GM20431 (cell line): ENCODE results near the gene CYP1A2.

ENCODE experiments used
- in situ Hi-C: fragments of 300-500 bp; cut with MseI, MboI; formaldehyde crosslinking; loops from one replicate; pipeline ENCODE4 v1.15.0; 2020; ENCODE audit warnings: low sequenced_read_pairs; ENCODE audit not compliant: unreplicated experiment

CYP1A2 gene

DNA sequence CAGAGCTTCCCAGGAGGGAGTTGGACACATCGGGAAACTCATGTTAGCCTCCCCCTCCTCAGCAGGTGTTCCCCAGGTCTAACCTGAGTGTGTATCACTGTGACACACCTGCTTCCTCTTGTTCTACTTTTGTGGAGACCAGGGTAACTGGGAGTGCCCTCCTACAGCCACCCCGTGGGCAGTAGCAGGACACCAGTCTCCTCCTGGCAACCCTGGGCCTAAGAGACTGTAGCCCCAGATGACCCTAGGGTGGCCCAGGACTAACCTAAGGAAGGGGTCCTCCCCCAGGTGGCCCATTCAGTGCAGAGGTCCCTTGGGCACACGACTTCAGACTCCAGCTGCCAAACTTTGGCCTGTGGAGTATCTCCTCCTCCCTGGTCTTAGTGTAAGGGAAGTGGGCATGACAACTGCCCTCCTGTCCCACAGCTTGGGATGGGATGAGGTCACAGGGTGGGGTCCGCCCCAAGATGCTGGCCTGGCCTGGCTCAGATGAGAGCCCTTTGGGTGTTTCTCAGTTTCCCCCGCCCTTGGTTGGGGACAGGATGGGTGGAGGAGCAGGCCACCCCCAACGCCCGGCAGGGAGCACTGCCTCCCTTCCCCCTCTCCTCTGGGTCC is 38.0 kb downstream of the CYP1A2 start:
- in situ Hi-C loops: no loop called here

DNA sequence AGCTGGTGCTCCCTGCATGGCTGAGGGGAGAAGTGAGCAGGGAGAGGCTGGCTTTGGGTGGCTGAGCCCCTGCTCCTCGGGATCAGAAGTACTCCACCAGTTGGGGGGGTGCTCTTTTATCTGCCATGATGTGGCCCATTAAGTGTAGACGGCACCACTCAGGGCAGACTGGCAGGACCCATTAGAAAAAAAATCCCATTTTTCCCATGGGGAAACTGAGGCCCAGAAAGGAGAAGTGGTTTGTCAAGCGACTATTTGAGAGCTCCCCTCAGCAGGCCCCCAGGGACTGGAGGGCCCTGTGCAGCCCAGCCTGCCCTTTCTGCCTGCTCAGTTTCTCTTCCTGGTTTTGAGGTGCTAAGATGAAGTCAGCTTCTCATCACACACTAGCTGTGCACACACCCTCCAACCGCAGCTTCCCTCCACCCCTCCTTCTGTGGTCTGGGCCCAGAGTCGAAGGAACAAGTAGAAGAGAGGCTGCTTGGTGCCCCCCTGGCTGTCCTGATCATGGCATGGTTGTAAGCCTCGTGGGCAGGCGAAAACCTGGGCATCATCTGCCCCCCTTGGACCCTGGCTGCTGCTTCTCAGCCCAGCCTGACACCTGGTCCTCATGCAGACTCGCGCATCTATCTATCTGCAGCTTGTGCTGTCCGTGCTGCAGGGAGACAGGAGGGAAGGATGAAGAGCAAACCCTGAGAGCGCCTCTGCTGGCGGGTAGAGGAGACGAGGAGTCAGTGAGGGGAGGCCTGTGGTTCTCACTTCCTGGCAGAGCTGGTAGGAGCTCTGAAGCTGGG is 38.8 kb downstream of the CYP1A2 start:
- in situ Hi-C loops: no loop called here

DNA sequence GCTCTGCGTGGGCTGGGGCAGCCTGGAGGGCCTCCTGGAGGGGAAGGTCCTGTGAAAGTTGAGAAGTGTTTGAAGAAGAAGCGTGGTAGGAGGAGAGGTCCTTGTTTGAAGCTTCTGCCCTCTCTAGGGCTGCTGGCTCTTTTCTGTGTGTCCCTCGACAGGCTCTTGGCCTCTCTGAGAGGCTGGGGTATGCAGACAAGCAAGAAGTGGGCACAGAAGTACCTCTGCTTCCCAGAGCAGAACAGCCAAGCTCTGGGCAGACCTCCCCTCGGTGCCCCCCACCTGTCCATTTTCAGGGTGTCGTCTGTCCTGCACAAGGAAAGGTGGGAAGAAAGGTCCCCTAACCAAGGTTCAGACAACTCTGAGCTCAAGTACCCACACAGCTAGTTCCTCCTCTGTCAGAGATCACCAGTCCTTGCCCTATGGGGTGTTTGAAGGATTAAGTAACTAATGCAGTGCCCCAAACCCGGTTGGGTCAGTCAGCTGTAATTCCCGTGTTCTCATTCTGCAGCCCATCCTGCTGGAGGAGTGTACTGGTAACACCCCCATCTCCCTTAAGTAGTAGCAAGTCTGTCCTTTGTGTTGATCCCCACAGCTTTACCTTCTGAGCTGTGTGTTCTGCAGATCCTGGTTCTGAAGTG is 39.5 kb downstream of the CYP1A2 start:
- in situ Hi-C loops: no loop called here

DNA sequence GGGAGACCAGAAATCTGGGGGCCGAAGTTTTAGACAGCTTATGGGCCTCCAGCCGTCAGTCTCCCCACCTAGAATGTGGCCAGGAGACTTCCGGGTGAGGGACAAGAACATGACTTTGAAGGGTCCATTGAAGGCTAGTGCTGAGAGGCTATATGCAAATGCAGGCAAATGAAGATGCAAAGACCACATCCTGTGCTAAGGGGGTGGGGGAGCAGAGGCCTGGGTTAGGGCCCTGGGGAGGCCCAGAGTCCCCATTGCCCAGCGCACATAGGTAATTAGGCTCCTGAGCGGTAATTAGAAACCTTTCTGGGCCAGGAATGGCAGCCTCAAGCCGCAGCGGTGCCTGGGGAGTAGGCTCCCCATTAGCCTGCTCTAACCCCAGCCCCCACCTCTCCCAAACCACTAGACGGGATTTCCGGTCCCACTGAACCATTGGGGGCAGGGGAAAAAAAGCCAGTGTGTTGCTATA is 40.1 kb downstream of the CYP1A2 start:
- in situ Hi-C loops: no loop called here

DNA sequence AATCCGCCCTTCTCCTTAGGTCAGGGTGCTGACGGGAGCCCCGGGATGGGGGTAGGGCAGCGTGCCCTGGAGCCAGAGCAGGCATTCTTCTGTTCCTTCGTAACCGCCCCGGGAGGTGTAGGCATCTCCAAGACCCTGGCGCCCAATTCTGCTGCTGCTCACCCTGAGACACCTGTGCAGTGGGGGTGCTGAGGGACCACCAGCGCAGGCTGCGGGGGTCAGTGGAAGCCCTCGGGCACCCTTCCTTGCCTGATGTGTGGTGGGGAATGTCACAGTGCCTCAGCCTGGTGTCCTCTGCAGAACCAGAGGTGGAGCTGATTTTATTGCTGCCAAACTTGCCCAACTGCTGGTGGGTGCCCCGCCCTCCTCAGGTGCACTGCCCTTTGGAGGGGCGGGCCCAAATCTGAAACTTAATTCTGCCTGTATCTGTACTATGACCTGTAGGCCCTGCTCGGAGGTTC is 40.6 kb downstream of the CYP1A2 start:
- in situ Hi-C loops: no loop called here

DNA sequence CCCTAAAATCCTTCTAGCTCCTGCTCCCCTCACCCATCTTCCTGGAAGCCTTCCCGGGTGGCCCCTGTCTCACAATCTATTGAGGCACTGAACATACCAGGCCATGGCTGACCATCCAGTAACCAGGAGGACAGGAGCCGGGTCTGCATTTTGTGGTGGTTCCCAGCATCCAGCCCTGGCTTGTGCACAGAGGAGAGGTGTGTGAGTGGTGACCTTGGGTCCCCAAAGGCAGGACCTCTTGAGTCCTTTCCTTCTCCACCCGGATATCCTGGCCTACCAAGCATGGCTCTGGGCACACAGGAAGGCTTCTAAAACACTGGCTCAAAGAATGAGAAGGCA is 41.1 kb downstream of the CYP1A2 start:
- in situ Hi-C loops: no loop called here

DNA sequence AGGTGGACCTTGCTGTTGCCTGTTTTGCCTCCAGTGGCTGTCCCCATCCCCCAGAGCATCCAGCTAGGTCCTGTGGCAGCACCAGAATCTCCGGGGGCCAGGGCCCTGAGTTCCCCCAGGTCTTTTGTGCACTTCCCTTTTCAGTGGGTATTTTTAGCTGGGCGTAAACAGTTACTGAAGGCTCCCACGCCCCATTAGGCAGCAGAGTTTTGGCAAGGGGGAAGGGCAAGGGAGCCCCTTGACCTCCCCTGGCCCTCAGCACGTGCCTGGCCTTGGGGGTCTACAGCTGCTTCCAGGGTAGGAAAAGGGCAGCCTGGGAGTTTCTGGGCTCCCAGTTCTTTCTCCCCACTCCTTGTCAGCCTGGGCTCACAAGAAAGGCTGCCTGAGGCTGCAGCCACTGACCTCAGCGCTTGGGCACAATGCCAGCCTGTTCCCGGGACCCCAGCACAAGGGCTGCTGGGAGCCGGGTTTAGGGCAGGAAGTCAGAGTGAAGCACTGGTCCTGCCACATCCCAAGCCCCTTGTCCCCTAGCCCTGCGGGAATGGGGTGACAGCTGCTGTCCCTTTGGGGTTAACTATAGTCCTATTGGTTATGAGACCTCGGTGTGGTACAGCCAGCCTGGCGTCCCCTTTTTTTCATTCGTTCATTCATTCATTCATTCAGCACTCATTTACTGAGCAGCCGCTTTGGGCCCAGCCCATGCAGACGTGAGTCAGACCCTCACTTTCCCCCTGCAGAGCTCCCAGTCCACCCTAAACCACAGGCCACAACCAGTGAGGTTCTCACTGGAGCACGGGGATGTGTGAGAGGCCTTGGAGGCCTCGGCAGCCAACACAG is 41.7 kb downstream of the CYP1A2 start:
- in situ Hi-C loops: no loop called here

DNA sequence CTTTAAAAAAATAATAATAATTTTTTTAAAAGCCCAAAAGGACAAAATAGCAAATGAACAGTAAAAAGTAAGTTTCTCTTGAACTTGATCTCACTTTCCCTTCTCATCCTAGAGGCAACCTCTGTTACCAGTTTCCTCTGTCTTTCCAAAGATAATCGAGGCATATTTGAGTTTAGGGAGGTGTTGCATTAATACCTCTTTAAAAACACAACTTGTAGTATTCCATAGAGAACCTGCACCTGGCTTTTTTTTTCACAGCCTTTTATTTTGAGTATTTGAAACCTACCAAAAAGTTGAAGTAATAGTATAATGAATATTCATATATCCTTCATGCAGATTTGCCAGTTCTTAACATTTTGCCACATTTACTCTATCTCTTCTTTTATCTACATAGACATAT is 42.4 kb downstream of the CYP1A2 start:
- in situ Hi-C loops: no loop called here

DNA sequence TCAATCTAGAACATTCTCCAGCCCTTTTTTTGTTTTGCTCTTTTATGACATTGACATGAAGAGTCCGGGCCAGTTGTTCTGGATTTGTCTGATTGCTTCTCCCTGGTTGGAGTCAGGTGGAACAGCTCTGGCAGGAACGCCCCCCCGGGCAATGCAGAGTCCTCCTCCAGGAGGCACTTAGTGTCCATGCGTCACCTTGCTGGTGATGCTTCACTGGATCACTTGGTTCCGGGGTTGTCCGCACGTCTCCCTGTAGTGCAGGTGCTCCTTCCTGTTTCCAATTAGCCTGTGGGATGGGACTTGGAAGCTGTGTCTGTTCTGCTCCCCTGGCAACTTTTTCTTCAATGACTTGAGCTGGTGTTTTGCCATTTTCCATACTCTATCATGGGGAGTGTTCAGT is 43.0 kb downstream of the CYP1A2 start:
- in situ Hi-C loops: no loop called here

DNA sequence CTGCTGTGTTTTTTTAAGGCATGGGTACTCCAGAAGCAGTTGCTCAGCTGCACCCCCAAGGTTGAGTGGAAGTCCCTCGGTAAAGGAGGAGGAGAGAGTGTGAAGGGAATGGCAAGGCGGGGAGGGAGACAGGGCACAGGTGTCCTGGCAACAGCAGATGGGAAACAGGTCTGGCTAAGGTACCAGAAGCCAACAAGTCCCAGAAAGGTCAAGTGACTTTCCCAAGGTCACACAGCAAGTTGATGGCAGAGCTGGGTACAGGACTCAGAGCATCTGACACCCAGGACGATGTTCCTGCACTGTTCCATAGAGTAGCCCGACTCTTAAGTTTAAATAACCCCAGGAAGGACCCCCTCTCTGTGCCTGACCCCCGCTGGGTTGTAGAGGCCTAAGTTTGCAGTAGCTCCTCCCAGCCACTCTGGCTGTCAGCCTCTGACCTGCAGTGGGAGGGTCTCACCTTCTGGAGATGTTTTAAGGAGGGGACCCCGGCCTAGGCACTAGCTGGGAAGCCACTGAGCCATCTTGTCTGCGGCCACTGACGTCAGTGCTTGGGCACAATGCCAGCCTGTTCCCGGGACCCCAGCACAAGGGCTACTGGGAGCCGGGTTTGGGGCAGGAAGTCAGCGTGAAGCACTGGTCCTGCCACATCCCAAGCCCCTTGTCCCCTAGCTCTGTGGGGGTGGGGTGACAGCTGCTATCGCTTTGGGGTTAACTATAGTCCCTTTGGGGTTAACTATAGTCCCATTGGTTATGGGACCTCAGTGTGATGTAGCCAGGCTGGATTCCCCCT is 43.8 kb downstream of the CYP1A2 start:
- in situ Hi-C loops: no loop called here

DNA sequence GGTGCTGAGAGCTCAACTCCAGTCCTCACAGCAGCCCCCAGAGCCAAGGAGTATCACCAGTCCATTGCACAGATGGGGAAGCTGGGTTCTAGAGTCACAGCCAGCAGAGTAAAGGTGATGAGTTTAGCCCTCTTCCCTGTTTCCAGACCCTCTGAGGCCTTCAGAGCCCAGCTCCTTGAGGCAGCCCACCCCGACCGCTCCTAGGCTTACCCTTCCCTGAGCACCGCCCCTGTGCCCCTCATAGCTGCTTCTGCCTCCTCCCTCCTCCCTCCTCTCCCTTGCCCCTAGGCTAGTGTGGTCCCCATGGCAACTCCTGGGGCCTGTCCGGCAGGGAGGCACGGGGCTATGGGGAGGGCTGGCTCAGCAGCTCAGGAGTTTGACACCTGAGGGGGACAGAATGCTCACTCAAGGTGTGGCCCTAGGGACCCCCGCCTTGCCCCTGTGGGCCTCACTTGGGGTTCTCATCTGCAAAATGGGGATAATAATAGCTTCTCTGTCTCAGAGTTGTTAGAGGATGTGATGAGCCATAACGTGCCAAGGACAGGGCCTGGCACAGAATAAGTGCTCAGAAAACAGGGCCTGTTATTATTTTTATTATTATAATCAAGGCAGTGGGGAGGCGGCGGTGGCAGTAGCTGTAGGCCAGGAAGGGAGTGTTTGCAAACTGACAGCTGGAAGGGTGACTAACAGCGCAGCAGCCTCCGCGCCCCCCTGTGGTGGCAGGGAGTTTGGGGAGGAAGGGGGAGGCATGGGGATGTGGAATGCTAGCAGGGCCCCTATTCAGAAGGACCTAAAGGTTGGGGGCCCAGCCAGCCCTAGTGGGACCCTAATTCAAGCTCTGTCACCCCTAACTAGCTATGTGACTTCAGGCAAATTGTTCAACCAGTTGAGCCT is 44.7 kb downstream of the CYP1A2 start:
- in situ Hi-C loops: no loop called here

DNA sequence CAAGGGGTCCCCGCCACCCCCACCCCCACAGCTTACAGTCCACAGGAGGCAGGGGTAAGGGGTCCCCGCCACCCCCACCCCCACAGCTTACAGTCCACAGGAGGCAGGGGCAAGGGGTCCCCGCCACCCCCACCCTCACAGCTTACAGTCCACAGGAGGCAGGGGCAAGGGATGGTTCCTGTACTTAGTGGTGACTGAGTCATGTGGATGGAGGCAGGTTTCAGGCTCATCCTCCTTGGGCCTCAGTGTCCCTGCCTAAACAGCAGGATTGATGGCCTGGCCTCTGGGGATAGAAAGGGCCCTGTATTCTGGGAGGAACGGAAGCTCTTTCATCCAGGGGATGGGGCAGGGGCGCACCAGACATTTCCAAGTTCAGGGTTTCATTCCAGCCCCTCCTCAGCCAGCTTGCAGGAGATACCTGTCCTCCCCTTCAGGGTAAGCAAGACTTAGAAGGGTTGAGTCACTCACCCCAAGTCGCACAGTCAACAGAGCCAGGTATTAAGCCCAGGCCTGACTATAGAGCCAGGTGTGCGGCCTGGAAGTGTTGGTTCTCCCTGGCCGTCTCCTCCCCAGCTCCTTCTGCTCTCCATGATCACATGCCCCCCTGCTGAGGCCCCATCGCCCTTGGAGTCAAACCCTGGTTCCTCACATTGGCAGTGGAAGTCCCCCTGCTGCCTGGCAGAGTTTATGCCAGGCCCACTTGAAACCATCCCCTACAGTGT is 45.8 kb downstream of the CYP1A2 start:
- in situ Hi-C loops: no loop called here

DNA sequence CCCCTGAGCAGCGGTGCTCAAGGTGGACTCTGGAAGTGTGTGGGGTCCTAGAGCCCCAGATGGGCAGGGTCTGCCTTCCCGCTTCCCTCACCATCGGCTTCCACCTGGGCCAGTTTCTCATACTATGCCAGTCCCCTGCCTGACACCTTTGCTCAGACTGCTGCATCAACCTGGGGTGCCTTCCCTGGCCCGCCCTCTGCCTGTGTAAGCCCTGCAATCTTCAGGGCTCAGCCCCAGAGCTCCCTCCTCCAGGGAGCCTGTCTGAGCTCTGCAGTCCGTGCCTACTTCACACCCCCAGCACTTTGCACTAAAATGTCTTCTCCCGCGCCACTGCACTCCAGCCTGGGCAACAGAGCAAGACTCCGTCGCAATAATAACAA is 46.3 kb downstream of the CYP1A2 start:
- in situ Hi-C loops: no loop called here

DNA sequence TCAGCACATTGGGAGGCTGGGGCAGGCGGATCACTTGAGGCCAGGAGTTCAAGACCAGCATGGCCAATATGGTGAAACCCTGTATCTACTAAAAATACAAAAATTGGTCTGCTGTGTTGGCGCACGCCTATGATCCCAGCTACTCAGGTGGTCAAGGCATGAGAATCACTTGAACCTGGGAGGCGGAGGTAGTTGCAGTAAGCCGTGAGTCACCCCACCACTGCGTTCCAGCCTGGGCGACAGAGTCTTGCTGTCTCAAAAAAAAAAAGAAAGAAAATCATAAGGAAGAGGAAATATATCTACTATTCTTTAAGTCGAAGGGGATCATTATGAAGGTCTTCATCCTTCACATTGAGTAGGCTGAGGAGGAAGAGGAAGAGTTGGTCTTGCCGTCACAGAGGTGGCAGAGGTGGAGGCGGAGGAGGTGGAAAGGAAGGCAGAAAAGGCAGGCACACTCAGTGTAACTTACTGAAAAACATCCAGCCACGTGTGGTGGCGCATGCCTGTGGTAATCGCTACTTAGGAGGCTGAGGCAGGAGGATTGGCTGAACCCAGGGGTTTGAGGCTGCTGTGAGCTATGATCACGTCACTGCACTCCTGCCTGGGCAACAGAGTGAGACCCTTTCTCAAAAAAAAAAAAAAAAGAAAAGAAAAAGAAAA is 47.5 kb downstream of the CYP1A2 start:
- in situ Hi-C loops: no loop called here

DNA sequence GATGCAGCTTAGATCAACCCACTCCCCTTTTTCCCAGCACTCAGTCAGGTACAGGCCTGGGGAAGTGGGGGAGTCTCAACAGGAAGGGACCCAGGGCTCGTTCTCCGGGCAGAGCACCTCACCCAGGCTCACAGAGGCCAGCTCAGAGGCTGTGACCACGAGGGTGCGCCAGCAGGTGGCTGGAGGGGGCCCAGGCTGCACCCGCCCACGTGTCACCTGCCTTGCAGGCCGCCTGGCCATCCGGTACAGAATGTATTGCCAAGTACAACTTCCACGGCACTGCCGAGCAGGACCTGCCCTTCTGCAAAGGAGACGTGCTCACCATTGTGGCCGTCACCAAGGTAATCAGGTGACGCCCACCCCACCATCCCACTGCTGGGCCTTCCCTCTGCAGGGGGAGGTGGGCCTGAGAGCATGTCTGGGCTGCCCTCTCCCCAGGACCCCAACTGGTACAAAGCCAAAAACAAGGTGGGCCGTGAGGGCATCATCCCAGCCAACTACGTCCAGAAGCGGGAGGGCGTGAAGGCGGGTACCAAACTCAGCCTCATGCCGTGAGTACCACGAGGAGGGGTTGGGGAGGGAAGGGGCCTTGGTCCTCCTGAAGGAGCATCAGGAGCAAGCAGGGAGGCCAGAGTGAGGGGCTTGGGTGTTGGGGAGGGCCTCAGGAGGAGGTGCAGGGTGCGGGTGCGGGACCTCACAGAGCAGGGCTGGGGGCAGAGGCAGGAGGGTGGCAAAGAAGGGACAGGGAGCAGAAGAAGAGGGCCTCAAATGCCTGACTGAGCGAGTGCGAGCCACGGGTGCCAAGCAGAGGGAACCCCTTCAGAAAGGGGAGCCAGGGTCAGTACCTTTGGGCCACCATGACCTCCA is 50.0 kb downstream of the CYP1A2 start:
- in situ Hi-C loops: no loop called here

DNA sequence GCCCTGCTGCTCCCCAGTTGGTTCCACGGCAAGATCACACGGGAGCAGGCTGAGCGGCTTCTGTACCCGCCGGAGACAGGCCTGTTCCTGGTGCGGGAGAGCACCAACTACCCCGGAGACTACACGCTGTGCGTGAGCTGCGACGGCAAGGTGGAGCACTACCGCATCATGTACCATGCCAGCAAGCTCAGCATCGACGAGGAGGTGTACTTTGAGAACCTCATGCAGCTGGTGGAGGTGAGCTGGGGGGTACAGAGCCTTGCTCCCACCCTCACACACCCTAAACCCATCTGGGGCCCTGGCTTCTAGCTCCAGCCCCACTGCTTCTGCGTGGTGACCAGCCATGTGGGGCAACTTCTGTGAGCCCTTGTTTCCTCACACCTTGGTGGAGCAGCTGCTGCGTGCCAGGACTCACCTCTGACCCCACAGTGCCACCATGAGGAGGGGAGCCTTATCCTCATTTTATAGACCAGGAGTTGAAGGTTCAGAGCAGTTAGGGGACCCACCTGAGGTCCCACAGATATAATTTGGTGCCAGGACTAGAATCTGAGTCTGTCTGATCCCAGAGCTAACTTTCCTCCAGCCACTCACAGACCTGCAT is 50.7 kb downstream of the CYP1A2 start:
- in situ Hi-C loops: no loop called here
